Karpas-422 (cell line): Measurements from ENCODE around the gene GPS1. TPM values are rescaled to one million over a fixed set of nuclear protein-coding genes. Genes with fewer than 3 reads are reported as not detected.
A peak's percentile ranks its signal among the peaks of the same experiment; 100 is the strongest.

ENCODE experiments used
- DNase-seq: peaks from one replicate; pipeline ENCODE4 v3.0.0-alpha.2; 2015
- H2AFZ ChIP-seq: fragments of 200-600 bp; sonication (generic); 2 replicates; pipeline ENCODE4 v1.6.1; 2014; ENCODE audit warnings: antibody characterized with exemption, low read length, mixed read lengths
- H3K27ac ChIP-seq: fragments of 200-600 bp; sonication (generic); 2 replicates; pipeline ENCODE4 v1.5.1; 2014; ENCODE audit warnings: mild to moderate bottlenecking, low read length, moderate library complexity
- H3K27me3 ChIP-seq: fragments of 200-600 bp; sonication (generic); 2 replicates; pipeline ENCODE4 v1.6.1; 2014; ENCODE audit warnings: low read length, mixed read lengths
- H3K36me3 ChIP-seq: fragments of 200-600 bp; sonication (generic); 2 replicates; pipeline ENCODE4 v1.6.1; 2014; ENCODE audit warnings: low read length, mixed read lengths; ENCODE audit not compliant: insufficient read depth
- H3K4me1 ChIP-seq: fragments of 200-600 bp; sonication (generic); 2 replicates; pipeline ENCODE4 v1.6.1; 2014; ENCODE audit warnings: mild to moderate bottlenecking, low read length, mixed read lengths
- H3K4me2 ChIP-seq: fragments of 200-600 bp; sonication (generic); 2 replicates; pipeline ENCODE4 v1.6.1; 2014; ENCODE audit warnings: low read length, low read depth, mild to moderate bottlenecking; ENCODE audit not compliant: poor library complexity, severe bottlenecking
- H3K4me3 ChIP-seq: fragments of 200-600 bp; sonication (generic); 2 replicates; pipeline ENCODE4 v1.5.1; 2014; ENCODE audit warnings: mild to moderate bottlenecking, antibody characterized with exemption, low read length, mixed read lengths
- H3K79me2 ChIP-seq: fragments of 200-600 bp; sonication (generic); 2 replicates; pipeline ENCODE4 v1.6.1; 2014; ENCODE audit warnings: mild to moderate bottlenecking, low read length, mixed read lengths
- H3K9ac ChIP-seq: fragments of 200-600 bp; sonication (generic); 2 replicates; pipeline ENCODE4 v1.6.0; 2014; ENCODE audit warnings: low read length
- H3K9me2 ChIP-seq: fragments of 200-600 bp; sonication (generic), shearing (Covaris generic); replicated peaks from 2 replicates; pipeline ENCODE4 v1.6.0; 2014; ENCODE audit warnings: mild to moderate bottlenecking, low read length, moderate library complexity; ENCODE audit not compliant: insufficient read depth
- H3K9me3 ChIP-seq: fragments of 300-700, 200-600 bp; sonication (generic); 2 replicates; pipeline ENCODE4 v1.6.1; 2014; ENCODE audit warnings: low read length, mixed read lengths
- H4K20me1 ChIP-seq: fragments of 200-600 bp; sonication (generic); 2 replicates; pipeline ENCODE4 v1.6.1; 2014; ENCODE audit warnings: mild to moderate bottlenecking, antibody characterized with exemption, low read length, low read depth; ENCODE audit not compliant: insufficient read depth
- total RNA-seq: library from RNA; depleted of rRNA; stranded (reverse); fragments of >200 nt; shearing (Covaris generic); gene quantifications from 2 replicates; pipeline ENCODE4 v1.2.3, GENCODE V29; 2014; ENCODE audit warnings: low replicate concordance; rRNA removed

The GPS1 gene
- total RNA-seq, 1 experiment from 2014 or later = 57.1 TPM

GRCh38 chr17:82105882-82106687 lies 54.4 kb downstream of the GPS1 start:
- Histone ChIP-seq H3K36me3 (no peaks in the 10 kb centered on the region), H3K4me1 (peaks cover 32% of the 10 kb centered on the region), H3K4me3 (peak overlapping the region; percentile 71), H3K27ac (peak overlapping the region; percentile 83), H3K27me3 (no peaks in the 10 kb centered on the region), H3K79me2 (no peaks in the 10 kb centered on the region), H3K4me2 (peak overlapping the region; percentile 81), H3K9me2 (no peaks in the 10 kb centered on the region), H2AFZ (peak overlapping the region; percentile 70; the same call in 1 of the 2 replicates), H3K9ac (peak overlapping the region; percentile 85), H4K20me1 (no peaks in the 10 kb centered on the region), H3K9me3 (no peaks in the 10 kb centered on the region)
- DNase-seq = peak; percentile 92

GRCh38 chr17:82106688-82107305 lies 55.1 kb downstream of the GPS1 start:
- Histone ChIP-seq H3K4me2 (peak overlapping the region; percentile 81), H3K79me2 (no peaks in the 10 kb centered on the region), H2AFZ (peak overlapping the region; percentile 70; the same call in 1 of the 2 replicates), H3K36me3 (no peaks in the 10 kb centered on the region), H3K9ac (peak overlapping the region; percentile 85), H4K20me1 (no peaks in the 10 kb centered on the region), H3K27ac (peak overlapping the region; percentile 83), H3K9me3 (no peaks in the 10 kb centered on the region), H3K4me1 (peaks cover 27% of the 10 kb centered on the region), H3K9me2 (no peaks in the 10 kb centered on the region), H3K4me3 (peak overlapping the region; percentile 71), H3K27me3 (no peaks in the 10 kb centered on the region)
- DNase-seq = no peak

Other genes with a start within 250 kb of the GPS1 start
- gene GCGR, start 247.7 kb upstream of the GPS1 start, total RNA-seq = not detected in 2 replicates
- 55.9 and 99.9 TPM in 2 replicates for gene MCRIP1, start 218.6 kb upstream of the GPS1 start, total RNA-seq
- 0.25 TPM in 1 of 2 replicates, not detected in the other for gene PPP1R27, start 216.8 kb upstream of the GPS1 start, total RNA-seq
- 175 and 263 TPM in 2 replicates for gene P4HB, start 191.4 kb upstream of the GPS1 start, total RNA-seq
- gene ARHGDIA, start 180.6 kb upstream of the GPS1 start, total RNA-seq = 68.5 and 119 TPM in 2 replicates
- 70.1 and 191 TPM in 2 replicates for gene ALYREF, start 160.3 kb upstream of the GPS1 start, total RNA-seq
- 87.1 and 132 TPM in 2 replicates for gene ANAPC11, start 160.2 kb upstream of the GPS1 start, total RNA-seq
- gene NPB, start 149.7 kb upstream of the GPS1 start, total RNA-seq = 0.07 TPM in 1 of 2 replicates, not detected in the other
- 20.9 and 72.3 TPM in 2 replicates for gene PCYT2, start 140.5 kb upstream of the GPS1 start, total RNA-seq
- 19.6 and 33.7 TPM in 2 replicates for gene SIRT7, start 133.7 kb upstream of the GPS1 start, total RNA-seq
- gene MAFG, start 124.2 kb upstream of the GPS1 start, total RNA-seq = 10.9 and 14.9 TPM in 2 replicates
- not detected in 2 replicates for gene PYCR1, start 114.6 kb upstream of the GPS1 start, total RNA-seq
- gene MYADML2, start 104.7 kb upstream of the GPS1 start, total RNA-seq = not detected in 2 replicates
- gene NOTUM, start 90.7 kb upstream of the GPS1 start, total RNA-seq = not detected in 2 replicates
- 38.7 and 39.8 TPM in 2 replicates for gene ASPSCR1, start 74.3 kb upstream of the GPS1 start, total RNA-seq
- 51.4 and 69.3 TPM in 2 replicates for gene CENPX, start 29.0 kb upstream of the GPS1 start, total RNA-seq
- gene LRRC45, start 28.6 kb upstream of the GPS1 start, total RNA-seq = 13.3 and 20.2 TPM in 2 replicates
- gene RAC3, start 20.2 kb upstream of the GPS1 start, total RNA-seq = 9.6 and 9.7 TPM in 2 replicates
- 103 and 164 TPM in 2 replicates for gene DCXR, start 14.2 kb upstream of the GPS1 start, total RNA-seq
- 16.5 and 26.8 TPM in 2 replicates for gene RFNG, start 87 bp upstream of the GPS1 start, total RNA-seq
- 89.6 and 187 TPM in 2 replicates for gene DUS1L, start 13.9 kb downstream of the GPS1 start, total RNA-seq
- 94.1 and 197 TPM in 2 replicates for gene FASN, start 46.3 kb downstream of the GPS1 start, total RNA-seq
- gene CCDC57, start 160.9 kb downstream of the GPS1 start, total RNA-seq = 31.3 and 37.4 TPM in 2 replicates
- 0.67 and 6.0 TPM in 2 replicates for gene SLC16A3, start 177.1 kb downstream of the GPS1 start, total RNA-seq
- gene CSNK1D, start 221.8 kb downstream of the GPS1 start, total RNA-seq = 27.1 and 30.6 TPM in 2 replicates